HepG2 (cell line): ENCODE results near the gene SLC39A3. TPM values are rescaled to one million over a fixed set of nuclear protein-coding genes. Genes with fewer than 3 reads are reported as not detected.

Source experiments
- GATA4 ChIP-seq: sonication (generic); IDR thresholded peaks from 2 replicates; pipeline ENCODE4 v1.6.1; 2016; ENCODE audit warnings: antibody characterized with exemption, low read depth, borderline replicate concordance
- MTA3 ChIP-seq: sonication (generic); formaldehyde crosslinking; IDR thresholded peaks from 2 replicates; pipeline ENCODE4 v1.4.0; 2020; ENCODE audit warnings: missing genetic modification reagents
- RORA ChIP-seq: sonication (generic); formaldehyde crosslinking; IDR thresholded peaks from 2 replicates; pipeline ENCODE4 v1.5.0; 2020; ENCODE audit warnings: mild to moderate bottlenecking, missing genetic modification reagents, moderate library complexity
- TEAD2 ChIP-seq: sonication (generic); formaldehyde crosslinking; IDR thresholded peaks from 2 replicates; pipeline ENCODE4 v1.9.0; 2021; ENCODE audit warnings: missing genetic modification reagents
- ZNF296 ChIP-seq: sonication (generic); formaldehyde crosslinking; conservative IDR thresholded peaks from 2 replicates; pipeline ENCODE4 v1.5.0; 2020; ENCODE audit warnings: mild to moderate bottlenecking, missing genetic modification reagents
- ZNF44 ChIP-seq: sonication (generic); formaldehyde crosslinking; IDR thresholded peaks from 2 replicates; pipeline ENCODE4 v1.5.1; 2020; ENCODE audit warnings: mild to moderate bottlenecking, missing genetic modification reagents
- polyA plus RNA-seq, 8 experiments: library from polyadenylated mRNA; depleted of rRNA in 3 of 8; stranded (reverse) in 7 of 8; unstranded in 1 of 8; fragments of >200 nt; fragmentation: Illumina TruSeq in 4 of 8; extraction: Trizol in 4 of 8; gene quantifications; 2 replicates each; pipeline versions ENCODE4 v1.2.1 to v1.2.3, GENCODE V29; 2011 to 2016; ENCODE audit warnings: low read depth in 4 of 8, missing spikeins in 1 of 8, mixed read lengths in 1 of 8; ENCODE audit not compliant: insufficient read depth in 1 of 8
- total RNA-seq, 5 experiments: library from RNA; depleted of rRNA; stranded (reverse); fragments of >200 nt; fragmentation: Illumina TruSeq; extraction: Trizol; gene quantifications; 2 replicates each; pipeline ENCODE4 v1.2.3, GENCODE V29; 2016; ENCODE audit warnings: low read depth in 1 of 5
- TF ChIP-seq, protein P1 (sequence below): sonication (generic); formaldehyde crosslinking; IDR thresholded peaks from 2 replicates; pipeline ENCODE4 v1.8.0; 2022; ENCODE audit warnings: mild to moderate bottlenecking, missing genetic modification reagents, borderline replicate concordance
- TF ChIP-seq, protein P2 (sequence below), 2 experiments: sonication (generic) in 1 of 2; formaldehyde crosslinking in 1 of 2; IDR thresholded peaks; 2 replicates each; pipeline versions ENCODE4 v1.4.0 to v1.6.1; 2016 to 2020; ENCODE audit warnings: borderline replicate concordance in 1 of 2, low read depth in 1 of 2, mild to moderate bottlenecking in 1 of 2, missing genetic modification reagents in 1 of 2
- TF ChIP-seq, protein P3 (sequence below): sonication (generic); formaldehyde crosslinking; IDR thresholded peaks from 2 replicates; pipeline ENCODE4 v1.4.0; 2020; ENCODE audit warnings: missing genetic modification reagents, borderline replicate concordance

The SLC39A3 gene
- total and polyA plus RNA-seq, 2 of the 13 experiments (the other 11 are each of a cell fraction or from before 2014, with no cell fraction given) = 33.6 to 41.6 TPM

DNA sequence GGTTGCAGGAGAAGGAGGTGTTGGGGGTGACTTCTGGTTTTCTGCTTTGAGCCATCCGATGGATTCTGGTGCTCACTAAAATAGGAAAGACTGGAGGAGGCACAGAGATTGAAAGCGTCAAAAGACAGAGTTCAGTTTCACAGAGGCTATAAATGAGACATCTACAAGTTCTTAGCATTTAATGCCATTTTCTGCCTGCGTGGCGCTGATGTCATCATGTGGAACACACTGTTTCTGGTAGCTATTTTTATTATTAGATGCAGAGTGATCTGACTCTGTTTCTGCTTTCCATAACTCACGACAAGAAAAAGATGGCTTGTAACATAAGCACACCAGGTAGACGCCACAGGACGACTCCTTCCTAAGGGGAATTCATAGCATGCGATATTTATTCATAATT lies 3.3 kb upstream of the SLC39A3 start (continued):
- TF ChIP-seq GATA4 (no peak), ZNF44 (no peak), RORA (CRISPR knock-in tag) (no peak), MTA3 (no peak), TEAD2 (CRISPR knock-in tag) (no peak), ZNF296 (no peak)
- TF ChIP-seq, protein P1, sequence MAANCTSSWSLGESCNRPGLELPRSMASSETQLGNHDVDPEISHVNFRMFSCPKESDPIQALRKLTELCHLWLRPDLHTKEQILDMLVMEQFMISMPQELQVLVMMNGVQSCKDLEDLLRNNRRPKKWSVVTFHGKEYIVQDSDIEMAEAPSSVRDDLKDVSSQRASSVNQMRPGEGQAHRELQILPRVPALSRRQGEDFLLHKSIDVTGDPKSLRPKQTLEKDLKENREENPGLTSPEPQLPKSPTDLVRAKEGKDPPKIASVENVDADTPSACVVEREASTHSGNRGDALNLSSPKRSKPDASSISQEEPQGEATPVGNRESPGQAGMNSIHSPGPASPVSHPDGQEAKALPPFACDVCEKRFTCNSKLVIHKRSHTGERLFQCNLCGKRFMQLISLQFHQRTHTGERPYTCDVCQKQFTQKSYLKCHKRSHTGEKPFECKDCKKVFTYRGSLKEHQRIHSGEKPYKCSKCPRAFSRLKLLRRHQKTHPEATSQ (CRISPR knock-in tag) = no peak
- TF ChIP-seq, protein P2, sequence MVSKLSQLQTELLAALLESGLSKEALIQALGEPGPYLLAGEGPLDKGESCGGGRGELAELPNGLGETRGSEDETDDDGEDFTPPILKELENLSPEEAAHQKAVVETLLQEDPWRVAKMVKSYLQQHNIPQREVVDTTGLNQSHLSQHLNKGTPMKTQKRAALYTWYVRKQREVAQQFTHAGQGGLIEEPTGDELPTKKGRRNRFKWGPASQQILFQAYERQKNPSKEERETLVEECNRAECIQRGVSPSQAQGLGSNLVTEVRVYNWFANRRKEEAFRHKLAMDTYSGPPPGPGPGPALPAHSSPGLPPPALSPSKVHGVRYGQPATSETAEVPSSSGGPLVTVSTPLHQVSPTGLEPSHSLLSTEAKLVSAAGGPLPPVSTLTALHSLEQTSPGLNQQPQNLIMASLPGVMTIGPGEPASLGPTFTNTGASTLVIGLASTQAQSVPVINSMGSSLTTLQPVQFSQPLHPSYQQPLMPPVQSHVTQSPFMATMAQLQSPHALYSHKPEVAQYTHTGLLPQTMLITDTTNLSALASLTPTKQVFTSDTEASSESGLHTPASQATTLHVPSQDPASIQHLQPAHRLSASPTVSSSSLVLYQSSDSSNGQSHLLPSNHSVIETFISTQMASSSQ (IDR thresholded peaks at IDR 0.05; ENCODE audit: low read depth) = no peak
- TF ChIP-seq, protein P2 (CRISPR knock-in tag; IDR thresholded peaks at IDR 0.05; ENCODE audit: borderline replicate concordance) = no peak
- TF ChIP-seq, protein P3, sequence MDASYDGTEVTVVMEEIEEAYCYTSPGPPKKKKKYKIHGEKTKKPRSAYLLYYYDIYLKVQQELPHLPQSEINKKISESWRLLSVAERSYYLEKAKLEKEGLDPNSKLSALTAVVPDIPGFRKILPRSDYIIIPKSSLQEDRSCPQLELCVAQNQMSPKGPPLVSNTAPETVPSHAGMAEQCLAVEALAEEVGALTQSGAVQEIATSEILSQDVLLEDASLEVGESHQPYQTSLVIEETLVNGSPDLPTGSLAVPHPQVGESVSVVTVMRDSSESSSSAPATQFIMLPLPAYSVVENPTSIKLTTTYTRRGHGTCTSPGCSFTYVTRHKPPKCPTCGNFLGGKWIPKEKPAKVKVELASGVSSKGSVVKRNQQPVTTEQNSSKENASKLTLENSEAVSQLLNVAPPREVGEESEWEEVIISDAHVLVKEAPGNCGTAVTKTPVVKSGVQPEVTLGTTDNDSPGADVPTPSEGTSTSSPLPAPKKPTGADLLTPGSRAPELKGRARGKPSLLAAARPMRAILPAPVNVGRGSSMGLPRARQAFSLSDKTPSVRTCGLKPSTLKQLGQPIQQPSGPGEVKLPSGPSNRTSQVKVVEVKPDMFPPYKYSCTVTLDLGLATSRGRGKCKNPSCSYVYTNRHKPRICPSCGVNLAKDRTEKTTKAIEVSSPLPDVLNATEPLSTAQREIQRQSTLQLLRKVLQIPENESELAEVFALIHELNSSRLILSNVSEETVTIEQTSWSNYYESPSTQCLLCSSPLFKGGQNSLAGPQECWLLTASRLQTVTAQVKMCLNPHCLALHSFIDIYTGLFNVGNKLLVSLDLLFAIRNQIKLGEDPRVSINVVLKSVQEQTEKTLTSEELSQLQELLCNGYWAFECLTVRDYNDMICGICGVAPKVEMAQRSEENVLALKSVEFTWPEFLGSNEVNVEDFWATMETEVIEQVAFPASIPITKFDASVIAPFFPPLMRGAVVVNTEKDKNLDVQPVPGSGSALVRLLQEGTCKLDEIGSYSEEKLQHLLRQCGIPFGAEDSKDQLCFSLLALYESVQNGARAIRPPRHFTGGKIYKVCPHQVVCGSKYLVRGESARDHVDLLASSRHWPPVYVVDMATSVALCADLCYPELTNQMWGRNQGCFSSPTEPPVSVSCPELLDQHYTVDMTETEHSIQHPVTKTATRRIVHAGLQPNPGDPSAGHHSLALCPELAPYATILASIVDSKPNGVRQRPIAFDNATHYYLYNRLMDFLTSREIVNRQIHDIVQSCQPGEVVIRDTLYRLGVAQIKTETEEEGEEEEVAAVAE (CRISPR knock-in tag) = no peak
